Measurements from ENCODE around the gene AUTS2. TPM values are rescaled to one million over a fixed set of nuclear protein-coding genes. Genes with fewer than 3 reads are reported as not detected.

The AUTS2 gene
- total and polyA plus RNA-seq, 11 donors = 3.4 to 14.0 (median 7.3) TPM

DNA sequence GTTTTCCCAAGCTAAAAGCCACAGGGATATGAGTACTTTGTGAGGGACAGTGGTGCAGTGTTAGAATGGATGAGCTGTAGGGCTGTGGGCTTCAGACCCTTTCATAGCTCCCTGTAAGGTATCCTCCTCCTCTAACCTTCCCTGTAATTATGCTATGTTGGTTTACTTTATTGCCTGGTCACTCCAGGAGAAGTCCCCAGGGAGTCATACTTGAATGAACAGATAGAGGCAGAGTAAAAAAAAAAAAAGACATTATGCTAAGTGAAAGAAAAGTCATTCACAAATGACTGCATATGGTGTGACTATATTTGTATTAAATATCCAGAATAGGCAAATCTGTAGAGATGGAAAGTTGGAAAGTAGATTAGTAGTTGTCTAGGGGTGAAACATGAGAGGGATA is 434.4 kb downstream of the AUTS2 start:
- no peaks in the 10 kb centered on the region for H3K36me3 ChIP-seq
- H3K27me3 ChIP-seq = no peaks in the 10 kb centered on the region
- TF ChIP-seq POLR2A (IDR thresholded peaks at IDR 0.05) = no peak
- TF ChIP-seq, protein P1, sequence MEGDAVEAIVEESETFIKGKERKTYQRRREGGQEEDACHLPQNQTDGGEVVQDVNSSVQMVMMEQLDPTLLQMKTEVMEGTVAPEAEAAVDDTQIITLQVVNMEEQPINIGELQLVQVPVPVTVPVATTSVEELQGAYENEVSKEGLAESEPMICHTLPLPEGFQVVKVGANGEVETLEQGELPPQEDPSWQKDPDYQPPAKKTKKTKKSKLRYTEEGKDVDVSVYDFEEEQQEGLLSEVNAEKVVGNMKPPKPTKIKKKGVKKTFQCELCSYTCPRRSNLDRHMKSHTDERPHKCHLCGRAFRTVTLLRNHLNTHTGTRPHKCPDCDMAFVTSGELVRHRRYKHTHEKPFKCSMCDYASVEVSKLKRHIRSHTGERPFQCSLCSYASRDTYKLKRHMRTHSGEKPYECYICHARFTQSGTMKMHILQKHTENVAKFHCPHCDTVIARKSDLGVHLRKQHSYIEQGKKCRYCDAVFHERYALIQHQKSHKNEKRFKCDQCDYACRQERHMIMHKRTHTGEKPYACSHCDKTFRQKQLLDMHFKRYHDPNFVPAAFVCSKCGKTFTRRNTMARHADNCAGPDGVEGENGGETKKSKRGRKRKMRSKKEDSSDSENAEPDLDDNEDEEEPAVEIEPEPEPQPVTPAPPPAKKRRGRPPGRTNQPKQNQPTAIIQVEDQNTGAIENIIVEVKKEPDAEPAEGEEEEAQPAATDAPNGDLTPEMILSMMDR (IDR thresholded peaks at IDR 0.05) = no peak
- H3K9me3 ChIP-seq = peaks cover 0 to 6% (median 0%) of the 10 kb centered on the region in 12 donors
- no peak overlapping the region for H3K4me3 ChIP-seq
- intact Hi-C loops (cut with DNase I) = no loop called here
- H3K4me1 ChIP-seq = peaks cover 0 to 33% (median 0%) of the 10 kb centered on the region in 12 donors
- no peak overlapping the region for H3K27ac ChIP-seq
- DNase-seq = no peak
- no peak for ATAC-seq

DNA sequence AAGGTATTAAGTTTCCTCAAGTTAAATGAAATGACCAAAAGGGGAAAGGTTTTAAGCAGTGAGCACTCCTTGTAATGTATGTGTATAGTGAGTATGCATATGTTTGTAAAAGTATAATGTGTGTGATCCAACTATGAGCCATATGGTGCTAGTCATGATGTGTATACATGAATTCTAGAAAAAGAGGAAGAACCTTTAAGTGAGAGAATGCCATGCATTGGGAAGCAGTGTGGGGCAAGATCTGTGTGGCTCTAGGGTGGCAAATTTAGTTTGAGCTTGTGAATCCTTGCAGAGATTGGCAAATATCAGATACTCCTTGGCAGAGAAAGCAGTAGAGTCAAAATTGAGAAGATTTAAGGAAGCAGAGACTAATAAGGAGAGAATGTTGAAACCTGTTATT is 435.0 kb downstream of the AUTS2 start:
- peaks cover 0 to 6% (median 0%) of the 10 kb centered on the region in 12 donors for H3K9me3 ChIP-seq
- ATAC-seq (no peak), DNase-seq (no peak)
- H3K27me3 ChIP-seq = no peaks in the 10 kb centered on the region
- TF ChIP-seq, protein P1 (IDR thresholded peaks at IDR 0.05) = no peak
- no peak for TF ChIP-seq POLR2A (IDR thresholded peaks at IDR 0.05)
- no peak overlapping the region for H3K4me3 ChIP-seq
- intact Hi-C loops (cut with DNase I) = no loop called here
- H3K36me3 ChIP-seq = no peaks in the 10 kb centered on the region
- H3K27ac ChIP-seq = no peak overlapping the region
- H3K4me1 ChIP-seq = peaks cover 0 to 33% (median 0%) of the 10 kb centered on the region in 12 donors

DNA sequence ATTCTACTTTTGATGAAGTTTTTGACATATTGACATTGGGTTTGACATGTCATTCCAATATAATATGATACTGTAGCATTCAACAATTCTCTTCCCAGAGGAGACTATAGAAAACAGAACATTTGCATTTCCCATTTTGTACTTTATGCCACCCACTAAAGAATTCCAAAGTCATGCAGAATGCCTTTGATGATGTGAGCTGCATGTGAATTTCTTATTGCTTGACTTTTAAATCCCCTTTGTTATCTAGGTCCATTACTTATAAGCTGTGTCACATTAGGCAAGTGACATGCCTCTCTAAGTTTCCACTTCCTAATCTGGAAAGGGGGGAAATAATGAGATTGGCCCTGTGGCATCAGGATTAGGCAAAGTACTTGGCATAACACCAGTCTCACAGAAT is 436.7 kb downstream of the AUTS2 start:
- DNase-seq (no peak), ATAC-seq (peak in 1 of 4 donors; percentile 35)
- intact Hi-C loops (cut with DNase I) = loop anchor here in 2 of 10 donors (5.0 kb wide), 1 partner anchor 98 kb away; no protein-coding TSS in a partner anchor
- Histone ChIP-seq H3K4me3 (no peak overlapping the region), H3K27ac (no peak overlapping the region), H3K27me3 (no peaks in the 10 kb centered on the region), H3K9me3 (peaks cover 0 to 6% (median 0%) of the 10 kb centered on the region in 12 donors), H3K4me1 (peaks cover 0 to 33% (median 0%) of the 10 kb centered on the region in 12 donors), H3K36me3 (no peaks in the 10 kb centered on the region)
- TF ChIP-seq POLR2A (IDR thresholded peaks at IDR 0.05) = no peak
- TF ChIP-seq, protein P1 (IDR thresholded peaks at IDR 0.05) = no peak

DNA sequence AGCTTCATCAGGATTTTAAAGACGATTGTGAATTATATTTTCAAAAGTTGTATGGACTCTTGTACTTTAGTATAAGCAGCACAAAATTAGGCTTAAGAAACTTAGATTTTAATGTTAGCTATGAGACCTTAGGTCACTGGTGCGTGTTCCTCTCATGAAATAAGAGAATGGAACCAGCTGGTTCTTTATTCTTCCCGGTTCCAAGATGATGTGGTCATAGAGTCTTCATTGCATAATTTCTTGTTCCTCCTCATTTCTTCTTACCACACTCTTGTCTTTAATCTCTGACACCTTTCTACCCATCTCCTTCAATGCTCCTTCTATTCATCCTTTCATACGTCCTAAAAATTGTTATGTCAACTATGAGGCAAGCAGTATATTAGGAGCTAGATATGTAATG is 437.2 kb downstream of the AUTS2 start:
- intact Hi-C loops (cut with DNase I) = loop anchor here in 2 of 10 donors (5.0 kb wide), 1 partner anchor 98 kb away; no protein-coding TSS in a partner anchor
- peak in 3 of 4 donors; percentile 55 to 77 (median 68) for ATAC-seq

More for the DNA sequence above, 437.2 kb downstream of the AUTS2 start:
- Histone ChIP-seq H3K27ac (no peak overlapping the region), H3K27me3 (no peaks in the 10 kb centered on the region), H3K9me3 (peaks cover 0 to 6% (median 0%) of the 10 kb centered on the region in 12 donors), H3K36me3 (no peaks in the 10 kb centered on the region), H3K4me1 (peaks cover 0 to 33% (median 0%) of the 10 kb centered on the region in 12 donors), H3K4me3 (no peak overlapping the region)
- no peak for TF ChIP-seq POLR2A (IDR thresholded peaks at IDR 0.05)
- TF ChIP-seq, protein P1 (IDR thresholded peaks at IDR 0.05) = no peak
- no peak for DNase-seq
- 72 to 86% (median 75%) methylated on average over 4 of the region's 4 CpGs for WGBS, 4 donors
